Esophagus muscularis mucosa (tissue), 4 donors: ENCODE results near the gene DNAH1.

Experiments
- CTCF ChIP-seq, 3 experiments: fragments of 200-600 bp in 2 of 3; fragments of 450-650 bp in 1 of 3; sonication (generic) in 2 of 3; IDR thresholded peaks; one replicate each; pipeline ENCODE4 v1.5.1; 2017 to 2019; ENCODE audit warnings: antibody characterized with exemption in 3 of 3, mild to moderate bottlenecking in 2 of 3, moderate library complexity in 1 of 3
- EP300 ChIP-seq: sonication (generic); formaldehyde crosslinking; IDR thresholded peaks from one replicate; pipeline ENCODE4 v1.6.1; 2017; ENCODE audit warnings: antibody characterized with exemption
- POLR2A ChIP-seq: fragments of 450-650 bp; IDR thresholded peaks from one replicate; pipeline ENCODE4 v1.6.1; 2017; ENCODE audit warnings: antibody characterized with exemption, moderate library complexity, mild to moderate bottlenecking, low read depth

- no peak for TF ChIP-seq CTCF (IDR thresholded peaks at IDR 0.05)
- TF ChIP-seq EP300: peak; percentile 14
- no peak for TF ChIP-seq POLR2A
These were observed 48.1 kb upstream of the DNAH1 start for GRCh38 chr3:52268036-52268435.
